Measurements from ENCODE around the gene TDRD1.

- TF ChIP-seq CTCF (IDR thresholded peaks at IDR 0.05) (no peak), EP300 (IDR thresholded peaks at IDR 0.05) (no peak)
Measured at GRCh38 chr10:114212153-114212552, 33.0 kb downstream of the TDRD1 start.
